ENCODE results near the gene DNAJC7.
A peak's percentile ranks its signal among the peaks of the same experiment; 100 is the strongest.
"Not testable (repeated sequence)": the region's sequence is repeated elsewhere in the genome, so short reads cannot be mapped to it uniquely, and the experiment has no call there.

DNAJC7 gene

GRCh38 chr17:42012363-42012762 lies 4.9 kb downstream of the DNAJC7 start:
- not testable (repeated sequence) for H3K27ac Mint-ChIP-seq; H3K27me3 Mint-ChIP-seq; H3K4me3 Mint-ChIP-seq; ATAC-seq (replicated peaks); H3K9me3 Mint-ChIP-seq; DNase-seq
- Mint-ChIP-seq H3K4me1 (peaks cover 23 to 73% of the 10 kb centered on the region in 2 donors), H3K36me3 (peaks cover 25 to 34% of the 10 kb centered on the region in 2 donors)

- DNase-seq, result no peak
Observed at GRCh38 chr17:42010898-42011516, 6.2 kb downstream of the DNAJC7 start.

GRCh38 chr17:42010266-42010680 lies 7.0 kb downstream of the DNAJC7 start:
- not testable (repeated sequence) for H3K9me3 Mint-ChIP-seq; H3K27ac Mint-ChIP-seq; H3K27me3 Mint-ChIP-seq; DNase-seq; ATAC-seq (replicated peaks); H3K4me3 Mint-ChIP-seq
- peaks cover 23 to 65% of the 10 kb centered on the region in 2 donors for H3K4me1 Mint-ChIP-seq
- peaks cover 21 to 27% of the 10 kb centered on the region in 2 donors for H3K36me3 Mint-ChIP-seq

More at GRCh38 chr17:42010898-42011516, 6.2 kb downstream of the DNAJC7 start:
- ATAC-seq (replicated peaks), result no peak
- peaks cover 23 to 68% of the 10 kb centered on the region in 2 donors for H3K4me1 Mint-ChIP-seq
- no peak overlapping the region for H3K4me3 Mint-ChIP-seq
- peaks cover 20 to 28% of the 10 kb centered on the region in 2 donors for H3K36me3 Mint-ChIP-seq
- peak overlapping the region; percentile 53 for H3K27ac Mint-ChIP-seq
- no peaks in the 10 kb centered on the region for H3K9me3 Mint-ChIP-seq
- H3K27me3 Mint-ChIP-seq, result no peaks in the 10 kb centered on the region

GRCh38 chr17:42009170-42009569 lies 8.1 kb downstream of the DNAJC7 start:
- no peak for ATAC-seq (replicated peaks)
- DNase-seq, result no peak
- H3K27me3 Mint-ChIP-seq, result no peaks in the 10 kb centered on the region
- H3K4me1 Mint-ChIP-seq, result peaks cover 22 to 59% of the 10 kb centered on the region in 2 donors
- no peak overlapping the region for H3K27ac Mint-ChIP-seq
- no peaks in the 10 kb centered on the region for H3K9me3 Mint-ChIP-seq
- H3K4me3 Mint-ChIP-seq, result no peak overlapping the region
- peaks cover 21 to 24% of the 10 kb centered on the region in 2 donors for H3K36me3 Mint-ChIP-seq

GRCh38 chr17:42005166-42005565 lies 12.1 kb downstream of the DNAJC7 start:
- H3K36me3 Mint-ChIP-seq, result peaks cover 17 to 25% of the 10 kb centered on the region in 2 donors
- no peak overlapping the region for H3K4me3 Mint-ChIP-seq
- no peak for DNase-seq
- peak overlapping the region; percentile 57 for H3K27ac Mint-ChIP-seq
- H3K27me3 Mint-ChIP-seq, result no peaks in the 10 kb centered on the region
- no peak for ATAC-seq (replicated peaks)
- no peaks in the 10 kb centered on the region for H3K9me3 Mint-ChIP-seq
- H3K4me1 Mint-ChIP-seq, result peaks cover 12 to 37% of the 10 kb centered on the region in 2 donors

- no peaks in the 10 kb centered on the region for H3K27me3 Mint-ChIP-seq
- H3K9me3 Mint-ChIP-seq, result no peaks in the 10 kb centered on the region
- H3K36me3 Mint-ChIP-seq, result peaks cover 17 to 26% of the 10 kb centered on the region in 2 donors
- no peak for DNase-seq
- peaks cover 10 to 23% of the 10 kb centered on the region in 2 donors for H3K4me1 Mint-ChIP-seq
- no peak for ATAC-seq (replicated peaks)
- H3K4me3 Mint-ChIP-seq, result no peak overlapping the region
- no peak overlapping the region for H3K27ac Mint-ChIP-seq
Observed at GRCh38 chr17:42002792-42003301, 14.4 kb downstream of the DNAJC7 start.

- peaks cover 17 to 26% of the 10 kb centered on the region in 2 donors for H3K36me3 Mint-ChIP-seq
- no peaks in the 10 kb centered on the region for H3K9me3 Mint-ChIP-seq
- ATAC-seq (replicated peaks) (no peak), DNase-seq (no peak)
- H3K27me3 Mint-ChIP-seq, result no peaks in the 10 kb centered on the region
- H3K4me3 Mint-ChIP-seq, result no peak overlapping the region
- no peak overlapping the region for H3K27ac Mint-ChIP-seq
- peaks cover 10 to 23% of the 10 kb centered on the region in 2 donors for H3K4me1 Mint-ChIP-seq
Observed at GRCh38 chr17:42002175-42002791, 15.0 kb downstream of the DNAJC7 start.

- Mint-ChIP-seq H3K4me1 (peaks cover 14 to 24% of the 10 kb centered on the region in 2 donors), H3K4me3 (no peak overlapping the region), H3K27me3 (no peaks in the 10 kb centered on the region), H3K27ac (no peak overlapping the region), H3K9me3 (no peaks in the 10 kb centered on the region), H3K36me3 (peaks cover 19 to 27% of the 10 kb centered on the region in 2 donors)
- ATAC-seq (replicated peaks) (no peak), DNase-seq (no peak)
Observed at GRCh38 chr17:42001729-42002128, 15.5 kb downstream of the DNAJC7 start.

GRCh38 chr17:42000413-42001133 lies 16.7 kb downstream of the DNAJC7 start:
- H3K27ac Mint-ChIP-seq, result no peak overlapping the region

GRCh38 chr17:41998497-41998896 lies 18.7 kb downstream of the DNAJC7 start:
- Mint-ChIP-seq H3K27ac (no peak overlapping the region), H3K4me3 (no peak overlapping the region), H3K9me3 (no peaks in the 10 kb centered on the region), H3K4me1 (peaks cover 20 to 29% of the 10 kb centered on the region in 2 donors), H3K36me3 (peaks cover 34 to 42% of the 10 kb centered on the region in 2 donors), H3K27me3 (no peaks in the 10 kb centered on the region)
- DNase-seq (no peak), ATAC-seq (replicated peaks) (no peak)

More at GRCh38 chr17:42000413-42001133, 16.7 kb downstream of the DNAJC7 start:
- no peak overlapping the region for H3K4me3 Mint-ChIP-seq
- H3K4me1 Mint-ChIP-seq, result peaks cover 23 to 34% of the 10 kb centered on the region in 2 donors
- no peaks in the 10 kb centered on the region for H3K27me3 Mint-ChIP-seq
- ATAC-seq (replicated peaks) (no peak), DNase-seq (no peak)
- peaks cover 28 to 38% of the 10 kb centered on the region in 2 donors for H3K36me3 Mint-ChIP-seq
- H3K9me3 Mint-ChIP-seq, result no peaks in the 10 kb centered on the region

- Mint-ChIP-seq H3K36me3 (peaks cover 34 to 41% of the 10 kb centered on the region in 2 donors), H3K4me3 (peak overlapping the region in 1 of 2 donors; percentile 66), H3K9me3 (no peaks in the 10 kb centered on the region), H3K27ac (peak overlapping the region; percentile 93), H3K27me3 (no peaks in the 10 kb centered on the region), H3K4me1 (peaks cover 12 to 18% of the 10 kb centered on the region in 2 donors)
- ATAC-seq (replicated peaks), result peak; percentile 29 to 49
- no peak for DNase-seq
Observed at GRCh38 chr17:41996855-41997164, 20.4 kb downstream of the DNAJC7 start.

- no peaks in the 10 kb centered on the region for H3K27me3 Mint-ChIP-seq
Observed at GRCh38 chr17:41992576-41992975, 24.7 kb downstream of the DNAJC7 start.

GRCh38 chr17:41989702-41990419 lies 27.4 kb downstream of the DNAJC7 start:
- Mint-ChIP-seq H3K4me1 (peaks cover 12 to 18% of the 10 kb centered on the region in 2 donors), H3K27me3 (no peaks in the 10 kb centered on the region), H3K9me3 (no peaks in the 10 kb centered on the region), H3K36me3 (peaks cover 37 to 50% of the 10 kb centered on the region in 2 donors), H3K4me3 (no peak overlapping the region), H3K27ac (no peak overlapping the region)
- DNase-seq (no peak), ATAC-seq (replicated peaks) (no peak)

More at GRCh38 chr17:41992576-41992975, 24.7 kb downstream of the DNAJC7 start:
- Mint-ChIP-seq H3K4me3 (no peak overlapping the region), H3K36me3 (peaks cover 43 to 51% of the 10 kb centered on the region in 2 donors), H3K4me1 (peaks cover 22 to 30% of the 10 kb centered on the region in 2 donors), H3K27ac (peak overlapping the region; percentile 37), H3K9me3 (no peaks in the 10 kb centered on the region)
- no peak for DNase-seq
- ATAC-seq (replicated peaks), result no peak

GRCh38 chr17:41988418-41988817 lies 28.8 kb downstream of the DNAJC7 start:
- Mint-ChIP-seq H3K27ac (peak overlapping the region; percentile 63), H3K4me3 (no peak overlapping the region), H3K36me3 (peaks cover 39 to 54% of the 10 kb centered on the region in 2 donors), H3K4me1 (peaks cover 15 to 18% of the 10 kb centered on the region in 2 donors), H3K27me3 (no peaks in the 10 kb centered on the region), H3K9me3 (no peaks in the 10 kb centered on the region)
- ATAC-seq (replicated peaks) (no peak), DNase-seq (no peak)

All from stimulated activated naive B cell treated with anti-CD40 and anti-IgM and Interleukin-4, amounts not matched to agents 10 μg/mL and 1 μg/mL and 100 μg/mL, for 72 hours (primary cell).